Activated CD8-positive, alpha-beta T cell treated with anti-CD3 and anti-CD28 coated beads, Interleukin-2, amount 10 ng/mL, durations not matched to agents 7 days and 5 days (primary cell): Measurements from ENCODE around the gene EMSY. TPM values are rescaled to one million over a fixed set of nuclear protein-coding genes. Genes with fewer than 3 reads are reported as not detected.
"Not testable (repeated sequence)": the region's sequence is repeated elsewhere in the genome, so short reads cannot be mapped to it uniquely, and the experiment has no call there.

Experiments
- ATAC-seq: fragments of 150-1000 bp; cut with Tn5 transposase; one replicate; pipeline ENCODE4 v1.10.0; 2021; ENCODE audit warnings: moderate library complexity
- CTCF ChIA-PET: fragments of 350-600 bp; sonication (Branson Sonifier 250); formaldehyde crosslinking; loops from one replicate; lab custom pipeline; 2021; ENCODE audit warnings: antibody characterized with exemption; lab: Charles Lee
- POLR2A ChIA-PET: fragments of 350-600 bp; sonication (Branson Sonifier 250); formaldehyde crosslinking; loops from one replicate; lab custom pipeline; 2021; ENCODE audit warnings: antibody characterized with exemption; lab: Charles Lee
- DNase-seq: peaks from one replicate; pipeline ENCODE4 v3.0.0-alpha.2; 2020
- H3K27ac Mint-ChIP-seq: one replicate; pipeline ENCODE4 v1.8.0; 2021; ENCODE audit warnings: mild to moderate bottlenecking, mixed read lengths
- H3K27me3 Mint-ChIP-seq: one replicate; pipeline ENCODE4 v1.8.0; 2021; ENCODE audit warnings: low read depth, mixed read lengths
- H3K36me3 Mint-ChIP-seq: one replicate; pipeline ENCODE4 v1.8.0; 2021; ENCODE audit warnings: low read depth, mixed read lengths
- H3K4me1 Mint-ChIP-seq: one replicate; pipeline ENCODE4 v1.8.0; 2021; ENCODE audit warnings: low read depth, mixed read lengths
- H3K4me3 Mint-ChIP-seq: one replicate; pipeline ENCODE4 v1.8.0; 2021; ENCODE audit warnings: mild to moderate bottlenecking, mixed read lengths
- H3K9me3 Mint-ChIP-seq: one replicate; pipeline ENCODE4 v1.8.0; 2022; ENCODE audit warnings: mixed read lengths; ENCODE audit not compliant: insufficient read depth
- total RNA-seq, 2 experiments: library from RNA; stranded (reverse); gene quantifications; one replicate each; pipeline ENCODE4 v1.2.3, GENCODE V29; 2021

EMSY gene
- total RNA-seq, 2 experiments from 2014 or later: 30.1 to 32.2 TPM

- DNase-seq: no peak
- no peak overlapping the region for H3K27ac Mint-ChIP-seq
- ChIA-PET POLR2A (no interaction called here), CTCF (no interaction called here)
- no peaks in the 10 kb centered on the region for H3K9me3 Mint-ChIP-seq
- H3K36me3 Mint-ChIP-seq: no peaks in the 10 kb centered on the region
- ATAC-seq: no peak
- H3K4me1 Mint-ChIP-seq: no peaks in the 10 kb centered on the region
- H3K27me3 Mint-ChIP-seq: peaks cover 27% of the 10 kb centered on the region
- H3K4me3 Mint-ChIP-seq: no peak overlapping the region
Measured at GRCh38 chr11:76559346-76559745, 114.5 kb downstream of the EMSY start.

DNA sequence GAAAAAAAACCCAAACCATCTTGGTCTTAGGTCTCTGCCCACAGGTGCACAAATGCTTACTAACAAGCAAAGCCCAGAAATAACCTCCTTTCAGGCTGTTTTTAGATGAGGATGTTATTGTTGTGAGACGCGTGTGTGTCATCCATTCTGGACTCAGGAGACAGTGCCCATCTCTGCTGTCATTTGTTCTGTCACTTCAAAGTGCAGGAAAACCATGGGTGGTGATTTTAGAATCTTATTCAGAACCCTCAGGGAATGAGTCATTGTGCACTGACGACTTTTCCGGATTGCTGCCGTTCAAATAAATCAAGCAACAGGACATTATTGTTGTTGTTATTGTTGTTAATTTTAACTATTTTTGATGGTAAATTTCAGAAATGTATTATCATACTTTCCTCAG, 115.4 kb downstream of the EMSY start:
- H3K36me3 Mint-ChIP-seq: no peaks in the 10 kb centered on the region
- ATAC-seq: no peak
- H3K4me1 Mint-ChIP-seq: no peaks in the 10 kb centered on the region
- POLR2A ChIA-PET: no interaction called here
- H3K9me3 Mint-ChIP-seq: no peaks in the 10 kb centered on the region
- H3K27ac Mint-ChIP-seq: no peak overlapping the region
- no peak overlapping the region for H3K4me3 Mint-ChIP-seq
- peaks cover 31% of the 10 kb centered on the region for H3K27me3 Mint-ChIP-seq
- DNase-seq: no peak
- CTCF ChIA-PET: interaction anchor here (1.6 kb wide), 1 partner anchor 122 kb away, joined by 3 read pairs; no protein-coding TSS in a partner anchor

DNA sequence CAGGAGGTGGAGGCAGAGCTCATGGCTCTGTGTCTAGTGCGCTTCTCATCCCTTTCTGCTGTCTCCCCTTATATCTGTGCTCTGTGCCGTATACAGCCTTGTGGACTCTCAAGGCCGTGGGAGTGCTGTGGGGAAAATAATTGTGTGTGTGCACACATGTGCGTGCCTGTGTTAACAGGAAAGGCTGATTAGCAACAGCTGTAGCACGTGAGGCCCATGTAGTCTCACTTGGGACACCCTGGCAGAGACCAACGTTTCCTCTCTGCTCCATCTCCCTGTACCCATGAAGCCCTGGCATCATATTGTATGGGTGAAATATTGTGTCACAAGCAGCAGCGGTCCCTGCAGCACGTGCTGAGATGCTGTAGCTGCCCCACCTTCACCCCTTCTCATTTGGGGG, 116.4 kb downstream of the EMSY start:
- DNase-seq (no peak), ATAC-seq (no peak)
- no peak overlapping the region for H3K4me3 Mint-ChIP-seq
- H3K27me3 Mint-ChIP-seq: peaks cover 31% of the 10 kb centered on the region
- POLR2A ChIA-PET: no interaction called here
- CTCF ChIA-PET: interaction anchor here (1.6 kb wide), 1 partner anchor 121 kb away, joined by 3 read pairs; no protein-coding TSS in a partner anchor
- no peaks in the 10 kb centered on the region for H3K9me3 Mint-ChIP-seq
- H3K4me1 Mint-ChIP-seq: no peaks in the 10 kb centered on the region
- H3K36me3 Mint-ChIP-seq: no peaks in the 10 kb centered on the region
- H3K27ac Mint-ChIP-seq: no peak overlapping the region

GRCh38 chr11:76562541-76562940, 117.7 kb downstream of the EMSY start:
- H3K9me3 Mint-ChIP-seq: no peaks in the 10 kb centered on the region
- ChIA-PET CTCF (interaction anchor here (1.4 kb wide), 1 partner anchor 15 kb away, joined by 3 read pairs; no protein-coding TSS in a partner anchor), POLR2A (no interaction called here)
- no peak overlapping the region for H3K4me3 Mint-ChIP-seq
- H3K27ac Mint-ChIP-seq: no peak overlapping the region
- H3K27me3 Mint-ChIP-seq: peaks cover 31% of the 10 kb centered on the region
- H3K36me3 Mint-ChIP-seq: no peaks in the 10 kb centered on the region
- ATAC-seq: no peak
- DNase-seq: no peak
- peaks cover 9% of the 10 kb centered on the region for H3K4me1 Mint-ChIP-seq

- no peak for DNase-seq
- ChIA-PET CTCF (interaction anchor here (0.8 to 1.6 kb wide), 3 partner anchors 23 to 242 kb away, joined by 3 read pairs; no protein-coding TSS in a partner anchor), POLR2A (no interaction called here)
- Mint-ChIP-seq H3K27me3 (peaks cover 27% of the 10 kb centered on the region), H3K4me1 (peaks cover 17% of the 10 kb centered on the region), H3K9me3 (no peaks in the 10 kb centered on the region), H3K4me3 (no peak overlapping the region), H3K27ac (no peak overlapping the region), H3K36me3 (no peaks in the 10 kb centered on the region)
- no peak for ATAC-seq
Measured at GRCh38 chr11:76564364-76564763, 119.5 kb downstream of the EMSY start.

GRCh38 chr11:76566811-76567210, 122.0 kb downstream of the EMSY start:
- H3K4me3 Mint-ChIP-seq: no peak overlapping the region
- CTCF ChIA-PET: no interaction called here
- peak overlapping the region; percentile 37 for H3K27ac Mint-ChIP-seq
- POLR2A ChIA-PET: no interaction called here
- H3K27me3 Mint-ChIP-seq: peaks cover 24% of the 10 kb centered on the region
- H3K9me3 Mint-ChIP-seq: no peaks in the 10 kb centered on the region
- H3K36me3 Mint-ChIP-seq: no peaks in the 10 kb centered on the region
- DNase-seq (peak; percentile 34), ATAC-seq (peak; percentile 67)
- peaks cover 17% of the 10 kb centered on the region for H3K4me1 Mint-ChIP-seq

- Mint-ChIP-seq H3K4me3 (no peak overlapping the region), H3K27me3 (peaks cover 19% of the 10 kb centered on the region), H3K36me3 (no peaks in the 10 kb centered on the region), H3K9me3 (no peaks in the 10 kb centered on the region), H3K4me1 (peaks cover 17% of the 10 kb centered on the region), H3K27ac (no peak overlapping the region)
- DNase-seq (no peak), ATAC-seq (no peak)
- ChIA-PET POLR2A (interaction anchor here (0.5 to 0.7 kb wide), 2 partner anchors 19 to 68 kb away, joined by 3 read pairs; no protein-coding TSS in a partner anchor), CTCF (no interaction called here)
Measured at GRCh38 chr11:76567261-76567660, 122.4 kb downstream of the EMSY start.

- Mint-ChIP-seq H3K36me3 (no peaks in the 10 kb centered on the region), H3K9me3 (no peaks in the 10 kb centered on the region), H3K27me3 (peaks cover 21% of the 10 kb centered on the region), H3K4me1 (peaks cover 17% of the 10 kb centered on the region), H3K27ac (no peak overlapping the region), H3K4me3 (no peak overlapping the region)
- POLR2A ChIA-PET: interaction anchor here (0.7 kb wide), 1 partner anchor 19 kb away, joined by 3 read pairs; no protein-coding TSS in a partner anchor
- CTCF ChIA-PET: interaction anchor here (1.3 kb wide), 2 partner anchors 10 to 20 kb away, joined by 3 read pairs; no protein-coding TSS in a partner anchor
- ATAC-seq (no peak), DNase-seq (no peak)
Measured at GRCh38 chr11:76568139-76568538, 123.3 kb downstream of the EMSY start.

- Mint-ChIP-seq H3K27ac (no peak overlapping the region), H3K4me1 (peaks cover 17% of the 10 kb centered on the region), H3K9me3 (no peaks in the 10 kb centered on the region), H3K36me3 (no peaks in the 10 kb centered on the region), H3K27me3 (peaks cover 19% of the 10 kb centered on the region), H3K4me3 (no peak overlapping the region)
- CTCF ChIA-PET: interaction anchor here (1.3 kb wide), 2 partner anchors 9 to 20 kb away, joined by 3 read pairs; no protein-coding TSS in a partner anchor
- POLR2A ChIA-PET: no interaction called here
- ATAC-seq (no peak), DNase-seq (no peak)
Measured at GRCh38 chr11:76568621-76569020, 123.8 kb downstream of the EMSY start.

DNA sequence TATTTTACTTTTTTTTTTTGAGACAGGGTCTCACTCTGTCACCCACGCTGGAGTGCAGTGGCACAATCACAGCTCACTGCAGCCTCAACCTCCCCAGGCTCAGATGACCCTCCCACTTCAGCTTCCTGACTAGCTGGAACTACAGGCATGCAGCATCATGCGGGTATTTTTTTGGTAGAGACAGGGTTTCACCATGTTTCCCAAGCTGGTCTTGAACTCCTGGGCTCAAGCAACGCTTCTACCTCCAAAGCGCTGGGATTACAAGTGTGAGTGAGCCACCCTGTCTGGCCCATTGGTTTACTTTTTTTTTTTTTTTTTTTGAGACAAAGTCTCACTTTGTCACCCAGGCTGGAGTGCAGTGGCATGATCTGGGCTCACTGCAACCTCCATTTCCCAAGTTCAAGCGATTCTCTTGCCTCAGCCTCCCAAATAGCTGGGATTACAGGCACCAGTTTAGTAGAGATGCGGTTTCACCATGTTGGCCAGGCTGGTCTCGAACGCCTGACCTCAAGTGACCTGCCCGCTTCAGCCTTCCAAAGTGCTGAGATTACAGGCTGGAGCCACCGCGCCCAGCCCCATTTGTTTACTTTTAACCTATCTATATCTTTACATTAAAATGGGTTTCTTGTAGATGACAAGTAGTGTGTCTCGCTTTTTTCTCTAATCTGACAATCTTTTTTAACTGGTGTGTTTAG, 127.5 kb downstream of the EMSY start:
- POLR2A ChIA-PET, H3K9me3 Mint-ChIP-seq, DNase-seq, H3K27ac Mint-ChIP-seq, CTCF ChIA-PET, H3K36me3 Mint-ChIP-seq, H3K4me1 Mint-ChIP-seq, ATAC-seq, H3K4me3 Mint-ChIP-seq: not testable (repeated sequence)
- peaks cover 16% of the 10 kb centered on the region for H3K27me3 Mint-ChIP-seq

DNA sequence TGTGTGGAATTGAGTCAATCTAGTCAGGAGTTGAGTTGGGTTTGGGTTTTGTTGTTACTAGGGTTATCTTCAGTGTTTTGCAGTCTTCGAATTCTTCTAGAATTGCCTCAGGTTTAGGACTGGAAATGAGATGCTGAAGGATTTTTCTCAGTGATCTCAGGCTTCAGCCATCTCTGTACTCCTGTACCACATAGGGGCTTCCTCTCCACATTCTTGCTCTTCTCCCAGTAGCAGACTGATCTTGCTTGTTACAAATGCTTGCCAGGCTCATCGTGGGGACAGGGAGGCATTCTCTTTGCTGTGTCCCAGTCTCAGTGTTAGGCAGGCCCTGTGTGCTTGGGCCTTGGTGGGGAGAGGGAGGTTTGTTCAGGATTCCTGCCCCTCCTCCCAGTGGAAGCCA, 129.6 kb downstream of the EMSY start:
- H3K27me3 Mint-ChIP-seq: peaks cover 11% of the 10 kb centered on the region
- no peak overlapping the region for H3K27ac Mint-ChIP-seq
- H3K9me3 Mint-ChIP-seq: no peaks in the 10 kb centered on the region
- POLR2A ChIA-PET: no interaction called here
- no peaks in the 10 kb centered on the region for H3K36me3 Mint-ChIP-seq
- CTCF ChIA-PET: no interaction called here
- no peaks in the 10 kb centered on the region for H3K4me1 Mint-ChIP-seq
- DNase-seq (no peak), ATAC-seq (no peak)
- H3K4me3 Mint-ChIP-seq: no peak overlapping the region

DNA sequence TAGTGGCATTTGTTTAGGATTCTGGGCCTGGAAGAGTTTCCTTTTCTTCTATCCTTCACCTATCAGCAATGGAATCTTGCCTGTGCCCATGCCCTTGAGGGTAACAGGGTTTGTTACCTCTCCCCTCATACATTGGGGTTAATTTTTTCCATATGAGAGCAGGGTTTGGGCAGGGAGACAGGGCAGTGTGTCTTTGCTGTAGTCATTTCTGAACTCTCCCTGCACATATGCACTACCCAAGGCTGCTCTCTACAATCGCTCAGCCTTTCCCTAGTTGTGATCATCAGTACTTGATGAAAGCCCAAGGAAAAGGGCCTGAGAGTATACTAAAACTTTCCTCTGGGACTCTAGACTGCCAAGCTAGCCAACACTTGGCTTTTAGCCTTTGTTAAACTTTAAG, 130.1 kb downstream of the EMSY start:
- Mint-ChIP-seq H3K4me3 (no peak overlapping the region), H3K27me3 (peaks cover 11% of the 10 kb centered on the region), H3K9me3 (no peaks in the 10 kb centered on the region), H3K36me3 (no peaks in the 10 kb centered on the region), H3K4me1 (no peaks in the 10 kb centered on the region), H3K27ac (no peak overlapping the region)
- ChIA-PET CTCF (no interaction called here), POLR2A (no interaction called here)
- ATAC-seq: no peak
- DNase-seq: no peak
